Measurements from ENCODE around the gene MEGF11.

The MEGF11 gene

DNA sequence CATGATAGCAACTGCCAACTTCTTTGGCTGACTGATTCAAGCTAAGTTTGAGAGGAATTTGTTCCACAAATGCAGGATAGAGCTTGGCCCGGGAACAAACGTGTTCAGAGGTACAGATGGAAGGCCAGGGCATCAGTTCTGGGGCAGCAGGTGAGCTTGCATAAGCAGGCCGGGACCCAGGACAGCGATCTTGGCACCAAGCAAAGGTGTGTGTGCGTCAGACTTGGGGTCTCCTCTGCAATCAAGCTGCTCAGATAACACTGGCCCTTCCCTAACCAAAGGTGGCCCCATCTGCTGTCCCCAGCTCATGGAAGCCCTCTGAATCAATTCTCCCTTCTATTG is 155.6 kb downstream of the MEGF11 start:
- H3K9me3 Mint-ChIP-seq: no peaks in the 10 kb centered on the region
- H3K4me1 Mint-ChIP-seq: no peaks in the 10 kb centered on the region
- H3K36me3 Mint-ChIP-seq: no peaks in the 10 kb centered on the region
- H3K4me3 Mint-ChIP-seq: no peak overlapping the region
- peaks cover 11% of the 10 kb centered on the region for H3K27me3 Mint-ChIP-seq
- DNase-seq (ENCODE audit: low spot score in 2 of 2): no peak
- no peak for ATAC-seq (ENCODE audit: low read depth)
- H3K27ac Mint-ChIP-seq: no peak overlapping the region

DNA sequence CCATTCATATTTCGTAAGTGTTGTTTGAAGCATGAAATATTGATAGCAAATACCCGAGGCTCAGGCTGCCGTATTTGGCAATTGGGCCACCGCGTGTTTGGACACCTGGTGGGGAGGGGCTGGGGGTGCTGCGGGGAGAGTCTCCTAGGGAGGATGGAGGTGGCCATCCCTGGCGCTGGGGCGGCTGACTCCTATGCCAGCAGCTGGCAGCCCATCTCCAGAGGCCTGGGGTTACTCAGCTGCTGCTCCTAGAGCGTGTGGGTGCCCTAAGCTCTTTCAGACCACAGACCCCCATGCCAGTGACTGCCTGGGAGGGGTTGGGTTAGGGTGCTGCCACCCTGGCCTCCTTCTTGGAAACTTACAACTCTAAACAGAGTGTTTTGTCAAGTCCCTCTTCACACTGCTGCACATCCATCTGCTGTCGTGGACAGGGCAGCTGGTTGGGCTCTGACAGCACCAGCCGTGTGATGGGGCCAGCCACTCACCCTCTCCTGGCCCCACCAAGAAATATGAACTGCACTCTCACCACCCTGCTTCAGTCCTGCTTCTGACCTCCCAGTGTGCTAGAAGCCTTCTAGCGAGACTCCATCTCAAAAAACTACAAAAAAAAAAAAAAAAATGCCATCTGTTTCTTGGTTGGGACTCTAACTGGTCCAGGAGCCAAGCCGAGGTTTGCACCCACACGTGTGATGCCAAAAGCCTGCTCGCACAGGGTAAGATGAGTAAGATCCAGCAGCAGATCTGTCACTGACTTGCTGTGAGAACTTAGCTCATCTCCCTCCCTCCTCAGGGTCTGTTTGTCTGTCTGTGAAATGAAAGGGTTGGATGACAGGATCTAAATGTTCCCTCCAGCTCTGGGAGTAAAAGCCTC is 156.2 kb downstream of the MEGF11 start:
- peaks cover 11% of the 10 kb centered on the region for H3K27me3 Mint-ChIP-seq
- ATAC-seq (ENCODE audit: low read depth) (no peak), DNase-seq (ENCODE audit: low spot score in 2 of 2) (no peak)
- no peak overlapping the region for H3K27ac Mint-ChIP-seq
- no peaks in the 10 kb centered on the region for H3K36me3 Mint-ChIP-seq
- H3K4me1 Mint-ChIP-seq: no peaks in the 10 kb centered on the region
- no peak overlapping the region for H3K4me3 Mint-ChIP-seq
- no peaks in the 10 kb centered on the region for H3K9me3 Mint-ChIP-seq

DNA sequence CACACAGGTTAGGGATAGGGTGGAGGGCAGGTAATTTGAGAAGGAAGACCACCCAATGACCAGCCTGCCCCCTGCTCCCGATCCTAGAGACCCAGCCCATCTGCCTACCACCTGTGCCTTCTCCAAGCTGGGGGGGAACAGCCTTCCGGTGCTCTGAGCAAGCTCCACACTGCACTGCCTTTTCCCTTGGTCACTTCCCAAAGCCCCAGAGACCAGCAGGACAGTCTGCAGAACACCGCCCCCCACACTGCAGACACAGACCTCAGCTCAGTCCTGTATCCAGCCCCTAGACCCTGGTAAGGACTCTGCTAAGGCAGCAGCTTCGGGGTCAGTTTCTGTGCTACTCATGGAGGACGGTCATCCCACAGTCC is 156.9 kb downstream of the MEGF11 start:
- Mint-ChIP-seq H3K27ac (no peak overlapping the region), H3K4me3 (no peak overlapping the region), H3K36me3 (no peaks in the 10 kb centered on the region), H3K4me1 (no peaks in the 10 kb centered on the region), H3K9me3 (no peaks in the 10 kb centered on the region), H3K27me3 (peaks cover 11% of the 10 kb centered on the region)
- no peak for ATAC-seq (ENCODE audit: low read depth)
- no peak for DNase-seq (ENCODE audit: low spot score in 2 of 2)

DNA sequence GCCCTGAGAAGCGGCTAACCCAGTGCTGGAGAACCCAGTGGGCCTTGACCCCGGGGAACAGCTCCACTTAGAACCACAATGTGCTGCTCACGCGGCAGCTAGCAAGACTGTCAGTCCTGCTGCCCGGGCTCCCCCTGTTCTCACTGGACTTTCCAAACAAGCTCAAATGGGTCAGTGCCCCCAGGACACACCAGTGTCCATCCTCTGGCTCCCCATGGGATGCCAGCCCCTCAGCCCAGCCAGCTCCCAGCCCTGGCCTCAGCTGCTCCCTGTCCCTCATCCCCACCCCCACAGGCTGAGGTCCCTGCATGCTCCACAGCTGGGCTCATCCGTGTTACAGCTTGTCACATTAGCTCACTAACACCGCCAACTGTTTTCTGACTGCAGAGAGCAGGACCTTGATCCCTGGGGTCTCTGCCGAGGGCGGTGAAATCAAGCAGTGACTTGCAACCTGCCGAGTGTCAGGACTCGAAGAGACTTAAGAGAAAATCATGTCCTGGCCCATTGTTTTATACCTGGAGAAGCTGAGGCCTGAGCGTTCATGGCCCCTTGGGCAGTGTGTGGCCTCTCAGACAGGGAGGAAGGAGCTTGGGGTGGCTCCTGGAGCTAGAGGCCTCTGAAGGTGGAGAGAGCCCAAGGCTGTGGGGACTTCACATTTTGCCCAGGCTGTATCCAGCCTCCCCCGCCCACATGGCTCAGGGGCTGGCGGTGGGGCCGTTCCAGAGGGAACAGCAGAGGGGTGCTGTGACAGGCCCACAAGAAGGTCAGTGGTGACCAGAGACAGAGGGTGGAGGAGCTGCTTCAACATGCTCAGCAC is 157.5 kb downstream of the MEGF11 start:
- H3K4me3 Mint-ChIP-seq: no peak overlapping the region
- no peak for ATAC-seq (ENCODE audit: low read depth)
- H3K27me3 Mint-ChIP-seq: peaks cover 10% of the 10 kb centered on the region
- H3K9me3 Mint-ChIP-seq: no peaks in the 10 kb centered on the region
- H3K27ac Mint-ChIP-seq: no peak overlapping the region
- no peaks in the 10 kb centered on the region for H3K4me1 Mint-ChIP-seq
- no peak for DNase-seq (ENCODE audit: low spot score in 2 of 2)
- no peaks in the 10 kb centered on the region for H3K36me3 Mint-ChIP-seq

DNA sequence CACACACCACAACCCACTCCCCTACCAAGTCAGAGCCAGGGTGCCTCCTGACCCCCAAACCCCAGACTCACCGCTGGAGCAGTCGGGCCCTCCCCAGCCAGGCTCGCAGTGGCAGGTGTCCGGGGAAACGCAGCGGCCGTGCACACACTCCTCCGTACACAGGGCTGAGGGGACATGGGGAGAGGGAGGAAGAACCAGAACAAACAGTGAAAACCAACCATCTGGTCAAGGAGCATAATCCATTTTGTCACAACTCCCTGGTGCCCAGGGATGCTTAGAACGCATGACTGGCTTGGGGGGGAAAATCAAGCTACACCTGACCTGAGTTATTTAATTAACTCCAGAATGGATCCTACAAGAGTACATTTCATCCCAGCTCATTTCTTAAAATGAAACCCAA is 159.2 kb downstream of the MEGF11 start:
- Mint-ChIP-seq H3K4me3 (no peak overlapping the region), H3K27me3 (peaks cover 10% of the 10 kb centered on the region), H3K9me3 (no peaks in the 10 kb centered on the region), H3K4me1 (no peaks in the 10 kb centered on the region), H3K36me3 (no peaks in the 10 kb centered on the region), H3K27ac (no peak overlapping the region)
- DNase-seq (ENCODE audit: low spot score in 2 of 2): no peak
- no peak for ATAC-seq (ENCODE audit: low read depth)

DNA sequence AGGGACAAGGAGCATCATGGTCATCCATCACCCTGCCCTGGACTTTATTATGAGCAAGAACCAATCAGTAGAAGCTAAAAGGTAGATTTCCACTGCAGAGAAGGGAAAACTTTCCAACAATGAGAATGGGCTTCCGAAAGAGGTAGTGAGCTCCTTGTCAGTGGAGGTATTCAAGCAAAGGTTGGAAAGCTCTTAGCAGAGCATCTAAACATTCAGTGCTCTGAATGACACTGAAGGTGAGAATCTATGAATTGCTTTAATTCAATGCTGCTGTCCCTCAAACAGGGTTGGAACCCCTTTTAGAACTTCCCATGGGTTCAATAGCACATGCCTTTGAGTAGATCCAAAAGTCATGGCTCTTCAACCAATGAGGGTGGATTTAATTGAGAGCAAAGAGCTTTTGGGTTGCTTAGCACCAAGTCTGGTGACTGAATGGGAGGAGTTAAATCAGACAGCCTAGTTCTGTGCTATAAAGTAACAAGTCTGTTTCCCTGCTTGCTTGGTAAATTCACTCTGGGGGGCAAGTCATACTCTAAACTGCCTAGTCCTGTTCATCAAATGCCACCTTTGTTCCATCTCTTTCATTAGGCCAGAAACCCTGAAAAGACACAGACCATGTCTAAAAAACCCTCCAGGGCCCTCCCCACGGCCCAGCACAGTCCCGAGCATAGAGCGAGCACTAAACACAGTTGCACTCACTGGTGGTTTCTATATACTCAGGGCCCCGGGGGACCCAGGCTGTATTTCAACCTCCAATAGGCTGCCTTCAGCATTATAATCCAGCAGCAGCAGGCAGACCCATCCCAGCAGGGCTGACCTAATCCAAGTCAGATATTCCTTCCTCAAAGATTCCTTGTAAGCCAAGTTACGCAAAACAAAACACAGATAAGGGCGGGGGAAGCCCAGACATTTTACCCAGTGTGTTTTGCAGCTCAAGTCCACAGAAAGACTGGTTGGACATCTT is 161.2 kb downstream of the MEGF11 start:
- Mint-ChIP-seq H3K9me3 (no peaks in the 10 kb centered on the region), H3K4me1 (no peaks in the 10 kb centered on the region), H3K27me3 (peaks cover 9% of the 10 kb centered on the region), H3K27ac (no peak overlapping the region), H3K36me3 (no peaks in the 10 kb centered on the region), H3K4me3 (no peak overlapping the region)
- ATAC-seq (ENCODE audit: low read depth): no peak
- no peak for DNase-seq (ENCODE audit: low spot score in 2 of 2)

DNA sequence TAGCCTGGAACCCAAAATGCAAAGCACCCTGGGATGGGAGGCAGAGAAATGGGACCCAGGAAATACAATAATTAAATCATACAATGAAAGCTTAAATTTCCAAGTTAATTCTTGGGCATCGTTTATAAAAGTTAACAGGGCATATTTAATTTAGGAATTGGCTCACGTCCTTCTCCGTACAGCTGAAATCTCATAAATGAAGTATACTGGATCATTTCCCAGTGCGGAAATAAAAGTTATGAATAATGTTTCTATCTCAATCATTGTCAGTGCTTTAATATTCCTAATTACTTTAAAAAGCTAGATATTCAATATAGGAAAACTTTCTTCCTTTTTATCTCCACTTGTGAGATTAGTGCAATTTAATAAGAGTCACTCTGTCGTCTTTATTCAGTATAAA is 164.0 kb downstream of the MEGF11 start:
- Mint-ChIP-seq H3K36me3 (no peaks in the 10 kb centered on the region), H3K27ac (no peak overlapping the region), H3K27me3 (peaks cover 10% of the 10 kb centered on the region), H3K4me1 (no peaks in the 10 kb centered on the region), H3K9me3 (peaks cover under 1% of the 10 kb centered on the region), H3K4me3 (no peak overlapping the region)
- DNase-seq (ENCODE audit: low spot score in 2 of 2) (no peak), ATAC-seq (ENCODE audit: low read depth) (no peak)

DNA sequence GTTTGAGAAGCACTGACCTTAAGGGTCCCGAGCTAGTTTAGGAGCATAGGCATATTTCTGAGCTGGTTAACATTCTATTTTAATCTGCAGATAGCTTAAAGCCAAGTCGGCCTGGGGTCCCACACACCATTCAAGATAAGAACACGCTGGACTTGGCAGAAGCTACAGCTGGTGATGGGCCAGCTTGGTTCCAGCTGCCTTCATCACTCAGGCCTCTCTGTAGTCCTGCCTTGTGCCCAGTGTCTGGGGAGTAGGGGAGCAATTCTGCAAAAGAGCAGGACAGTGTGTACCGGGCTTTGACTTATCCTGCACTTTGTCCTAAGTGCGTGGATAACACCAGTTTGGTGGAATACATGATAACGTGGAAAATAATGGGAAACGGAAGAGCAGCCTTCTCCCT is 164.5 kb downstream of the MEGF11 start:
- DNase-seq (ENCODE audit: low spot score in 2 of 2): no peak
- H3K27ac Mint-ChIP-seq: no peak overlapping the region
- peaks cover 3% of the 10 kb centered on the region for H3K9me3 Mint-ChIP-seq
- H3K4me3 Mint-ChIP-seq: no peak overlapping the region
- ATAC-seq (ENCODE audit: low read depth): no peak
- no peaks in the 10 kb centered on the region for H3K4me1 Mint-ChIP-seq
- H3K27me3 Mint-ChIP-seq: peaks cover 12% of the 10 kb centered on the region
- no peaks in the 10 kb centered on the region for H3K36me3 Mint-ChIP-seq

DNA sequence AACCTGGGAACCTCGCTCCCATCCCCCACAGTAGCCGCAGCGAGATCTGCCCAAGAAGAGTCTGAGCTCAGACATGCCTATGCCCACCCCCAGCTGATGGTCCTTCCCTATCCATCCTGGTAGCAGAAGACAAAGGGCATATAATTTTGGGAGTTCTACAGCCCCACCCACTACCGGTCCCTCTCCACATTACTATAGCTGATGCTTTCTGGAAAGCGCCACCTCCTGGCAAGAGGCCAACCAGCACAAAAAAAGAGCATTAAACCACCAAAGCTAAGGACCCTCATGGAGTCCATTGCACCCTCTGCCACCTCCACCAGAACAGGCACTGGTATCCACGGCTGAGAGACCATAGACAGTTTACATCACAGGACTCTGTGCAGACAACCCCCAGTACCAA is 168.4 kb downstream of the MEGF11 start:
- ATAC-seq (ENCODE audit: low read depth): no peak
- H3K4me3 Mint-ChIP-seq: no peak overlapping the region
- no peaks in the 10 kb centered on the region for H3K36me3 Mint-ChIP-seq
- H3K9me3 Mint-ChIP-seq: peaks cover 3% of the 10 kb centered on the region
- no peak for DNase-seq (ENCODE audit: low spot score in 2 of 2)
- no peaks in the 10 kb centered on the region for H3K4me1 Mint-ChIP-seq
- H3K27me3 Mint-ChIP-seq: peaks cover 15% of the 10 kb centered on the region
- no peak overlapping the region for H3K27ac Mint-ChIP-seq

DNA sequence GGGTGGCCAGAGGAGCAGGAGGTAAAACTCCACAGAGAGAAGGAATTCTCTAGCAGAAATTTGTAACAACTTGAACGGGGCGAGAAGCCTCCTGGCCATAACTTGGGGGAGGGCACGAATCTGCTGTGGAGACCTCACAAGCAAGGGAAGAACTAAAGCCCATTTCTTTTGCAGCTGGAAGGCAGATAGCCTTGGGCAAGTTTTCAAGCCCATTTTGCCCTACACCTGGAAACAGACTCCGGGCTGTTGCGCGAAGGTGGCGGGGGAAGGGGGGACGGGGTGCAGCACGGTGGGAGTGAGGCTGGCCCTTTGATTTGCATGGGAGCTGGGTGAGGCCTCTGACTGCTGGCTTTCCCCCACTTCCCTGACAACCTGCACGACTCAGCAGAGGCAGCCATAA is 168.8 kb downstream of the MEGF11 start:
- Mint-ChIP-seq H3K27me3 (peaks cover 16% of the 10 kb centered on the region), H3K4me1 (no peaks in the 10 kb centered on the region), H3K36me3 (no peaks in the 10 kb centered on the region), H3K27ac (no peak overlapping the region), H3K9me3 (peaks cover 3% of the 10 kb centered on the region), H3K4me3 (no peak overlapping the region)
- ATAC-seq (ENCODE audit: low read depth): no peak
- DNase-seq (ENCODE audit: low spot score in 2 of 2): no peak

DNA sequence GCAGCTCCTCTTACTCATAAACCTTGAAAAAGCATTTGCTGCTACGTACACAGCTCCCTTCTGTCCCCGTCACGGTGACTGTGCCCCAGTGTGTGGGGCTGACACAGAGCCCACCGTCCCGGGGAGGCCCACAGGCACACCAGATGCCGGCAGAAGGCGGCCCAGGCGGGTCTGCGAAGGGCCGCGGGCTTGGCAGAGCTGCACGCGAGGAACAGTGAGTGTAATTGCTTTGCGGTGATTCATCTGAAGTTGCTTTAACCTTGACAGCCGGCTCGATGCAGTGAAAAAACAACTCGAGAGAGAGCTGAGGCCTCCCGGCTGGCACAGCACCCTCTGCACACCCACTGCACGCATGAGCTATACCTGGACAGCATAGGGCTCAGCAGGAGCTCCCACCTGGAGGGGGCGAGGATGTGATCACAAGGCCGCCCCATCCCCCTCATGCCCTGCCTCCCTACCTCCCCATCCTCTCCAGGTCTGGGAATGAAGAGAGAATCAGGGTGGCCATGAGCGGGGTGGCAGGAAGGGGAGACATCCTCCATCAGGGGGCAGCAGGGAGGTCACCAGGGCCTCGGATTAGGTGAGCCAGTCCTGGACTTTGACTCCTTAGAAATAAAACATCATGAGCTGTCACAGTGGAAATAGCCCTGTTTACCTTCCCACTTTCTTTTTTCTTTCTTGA is 172.7 kb downstream of the MEGF11 start:
- H3K27me3 Mint-ChIP-seq: peaks cover 24% of the 10 kb centered on the region
- no peaks in the 10 kb centered on the region for H3K36me3 Mint-ChIP-seq
- ATAC-seq (ENCODE audit: low read depth) (no peak), DNase-seq (ENCODE audit: low spot score in 2 of 2) (no peak)
- no peak overlapping the region for H3K27ac Mint-ChIP-seq
- H3K9me3 Mint-ChIP-seq: peaks cover 3% of the 10 kb centered on the region
- H3K4me3 Mint-ChIP-seq: no peak overlapping the region
- H3K4me1 Mint-ChIP-seq: peaks cover 4% of the 10 kb centered on the region

DNA sequence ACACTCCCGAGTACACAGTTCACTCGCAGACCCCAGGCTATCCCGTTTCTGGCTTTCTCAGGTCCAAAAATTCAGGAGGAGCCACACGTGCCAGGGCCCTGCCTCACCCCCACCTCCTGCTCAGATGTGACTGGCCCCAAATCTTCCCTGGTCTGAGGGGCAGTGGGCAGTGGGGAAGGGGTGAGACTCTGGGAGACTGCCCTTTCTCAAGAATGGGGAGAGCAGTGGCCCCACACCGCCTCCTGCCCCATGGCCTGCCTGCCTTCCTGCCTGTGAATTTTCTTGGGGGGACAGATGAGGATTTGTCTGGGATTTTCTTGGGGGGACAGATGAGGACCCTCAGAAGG is 174.6 kb downstream of the MEGF11 start:
- H3K36me3 Mint-ChIP-seq: no peaks in the 10 kb centered on the region
- no peak overlapping the region for H3K27ac Mint-ChIP-seq
- no peak overlapping the region for H3K4me3 Mint-ChIP-seq
- H3K4me1 Mint-ChIP-seq: peaks cover 4% of the 10 kb centered on the region
- peaks cover 24% of the 10 kb centered on the region for H3K27me3 Mint-ChIP-seq
- ATAC-seq (ENCODE audit: low read depth): no peak
- DNase-seq (ENCODE audit: low spot score in 2 of 2): no peak
- no peaks in the 10 kb centered on the region for H3K9me3 Mint-ChIP-seq

DNA sequence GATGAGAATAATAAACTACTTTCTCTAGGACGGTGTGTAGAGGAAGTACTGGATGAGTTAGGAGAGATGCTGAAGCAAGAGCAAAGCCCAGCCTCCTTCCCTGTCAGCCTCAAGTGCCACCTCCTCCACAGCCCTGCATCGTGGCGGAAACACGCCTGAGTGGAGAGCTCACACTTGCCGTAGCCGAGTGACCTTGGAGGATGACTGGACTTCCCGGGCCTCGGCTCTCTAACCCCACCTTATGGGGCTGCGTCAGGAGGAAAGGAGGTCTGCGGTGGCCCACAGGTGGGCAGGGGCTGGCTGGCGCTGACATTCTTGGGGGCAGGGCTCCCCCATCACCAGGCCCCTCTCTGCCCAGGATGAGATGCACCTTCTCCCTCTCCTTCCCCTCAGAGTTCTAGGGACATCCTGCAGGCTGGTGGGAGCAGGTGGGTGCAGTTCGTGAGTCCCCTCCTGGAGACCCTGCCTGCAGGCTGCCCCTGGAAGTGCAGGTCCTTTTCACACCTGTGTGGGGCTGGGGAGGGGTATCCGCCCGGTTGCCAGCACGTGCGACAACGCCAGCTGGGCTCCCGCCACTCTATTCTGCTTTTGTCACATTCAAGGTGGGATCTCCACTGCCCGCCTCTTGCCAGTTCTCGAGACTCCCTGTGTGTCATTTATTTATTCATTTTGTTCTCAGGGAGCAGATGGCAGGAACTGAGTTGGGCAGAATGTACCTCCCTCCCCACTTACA is 175.2 kb downstream of the MEGF11 start:
- peaks cover 26% of the 10 kb centered on the region for H3K27me3 Mint-ChIP-seq
- no peak overlapping the region for H3K4me3 Mint-ChIP-seq
- no peaks in the 10 kb centered on the region for H3K36me3 Mint-ChIP-seq
- H3K4me1 Mint-ChIP-seq: peaks cover 4% of the 10 kb centered on the region
- no peak for DNase-seq (ENCODE audit: low spot score in 2 of 2)
- ATAC-seq (ENCODE audit: low read depth): peak; percentile 14
- no peak overlapping the region for H3K27ac Mint-ChIP-seq
- H3K9me3 Mint-ChIP-seq: no peaks in the 10 kb centered on the region
